ENCODE measurements around the gene GAMT. TPM values are rescaled to one million over a fixed set of nuclear protein-coding genes. Genes with fewer than 3 reads are reported as not detected.

Gene GAMT
- total RNA-seq, 2 donors from 2014 or later = 38.4 to 49.6 TPM

- Histone ChIP-seq H3K9ac (ENCODE audit: extremely low read depth, low read length, poor library complexity, severe bottlenecking) (no peak overlapping the region), H3K36me3 (ENCODE audit: control insufficient read depth, insufficient read depth, low read length) (peaks cover 53% of the 10 kb centered on the region), H3K4me1 (ENCODE audit: control insufficient read depth, insufficient read depth, low read length) (no peaks in the 10 kb centered on the region)
These were observed 28.3 kb downstream of the GAMT start for GRCh38 chr19:1373042-1373533.

GRCh38 chr19:1370579-1371361 lies 30.6 kb downstream of the GAMT start:
- TF ChIP-seq, protein P1, sequence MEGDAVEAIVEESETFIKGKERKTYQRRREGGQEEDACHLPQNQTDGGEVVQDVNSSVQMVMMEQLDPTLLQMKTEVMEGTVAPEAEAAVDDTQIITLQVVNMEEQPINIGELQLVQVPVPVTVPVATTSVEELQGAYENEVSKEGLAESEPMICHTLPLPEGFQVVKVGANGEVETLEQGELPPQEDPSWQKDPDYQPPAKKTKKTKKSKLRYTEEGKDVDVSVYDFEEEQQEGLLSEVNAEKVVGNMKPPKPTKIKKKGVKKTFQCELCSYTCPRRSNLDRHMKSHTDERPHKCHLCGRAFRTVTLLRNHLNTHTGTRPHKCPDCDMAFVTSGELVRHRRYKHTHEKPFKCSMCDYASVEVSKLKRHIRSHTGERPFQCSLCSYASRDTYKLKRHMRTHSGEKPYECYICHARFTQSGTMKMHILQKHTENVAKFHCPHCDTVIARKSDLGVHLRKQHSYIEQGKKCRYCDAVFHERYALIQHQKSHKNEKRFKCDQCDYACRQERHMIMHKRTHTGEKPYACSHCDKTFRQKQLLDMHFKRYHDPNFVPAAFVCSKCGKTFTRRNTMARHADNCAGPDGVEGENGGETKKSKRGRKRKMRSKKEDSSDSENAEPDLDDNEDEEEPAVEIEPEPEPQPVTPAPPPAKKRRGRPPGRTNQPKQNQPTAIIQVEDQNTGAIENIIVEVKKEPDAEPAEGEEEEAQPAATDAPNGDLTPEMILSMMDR (conservative IDR thresholded peaks at IDR 0.05) = no peak
- DNase-seq = no peak
- no peak overlapping the region for H3K9ac ChIP-seq (ENCODE audit: extremely low read depth, low read length, poor library complexity, severe bottlenecking)
- H3K36me3 Mint-ChIP-seq (ENCODE audit: low read depth) = peaks cover 48% of the 10 kb centered on the region
- WGBS, 2 experiments (ENCODE audit: insufficient coverage in 1 of 2, insufficient read length in 1 of 2) = 97 to 98% methylated on average over 48 to 52 of the region's 52 CpGs
- no peaks in the 10 kb centered on the region for H3K9me3 Mint-ChIP-seq
- peaks cover 60% of the 10 kb centered on the region for H3K36me3 ChIP-seq (ENCODE audit: control insufficient read depth, insufficient read depth, low read length)
- H3K4me3 Mint-ChIP-seq = no peak overlapping the region
- no peaks in the 10 kb centered on the region for H3K9me3 ChIP-seq (ENCODE audit: control insufficient read depth, low read length)
- H3K4me3 ChIP-seq (ENCODE audit: low read length) = no peak overlapping the region
- no peaks in the 10 kb centered on the region for H3K27me3 ChIP-seq (ENCODE audit: control insufficient read depth, insufficient read depth, low read length, poor library complexity, severe bottlenecking)
- H3K27me3 Mint-ChIP-seq (ENCODE audit: insufficient read depth) = no peaks in the 10 kb centered on the region
- no peak overlapping the region for H3K27ac Mint-ChIP-seq
- no peaks in the 10 kb centered on the region for H3K4me1 Mint-ChIP-seq
- H3K27ac ChIP-seq (ENCODE audit: low read depth, low read length) = no peak overlapping the region
- no peaks in the 10 kb centered on the region for H3K4me1 ChIP-seq (ENCODE audit: control insufficient read depth, insufficient read depth, low read length)

More at GRCh38 chr19:1373042-1373533, 28.3 kb downstream of the GAMT start:
- no peak overlapping the region for H3K27ac Mint-ChIP-seq
- H3K9me3 Mint-ChIP-seq = no peaks in the 10 kb centered on the region
- H3K4me3 Mint-ChIP-seq = no peak overlapping the region
- H3K4me1 Mint-ChIP-seq = no peaks in the 10 kb centered on the region
- no peak for DNase-seq
- H3K27me3 Mint-ChIP-seq (ENCODE audit: insufficient read depth) = no peaks in the 10 kb centered on the region
- WGBS, 2 experiments (ENCODE audit: insufficient coverage in 1 of 2, insufficient read length in 1 of 2) = 94 to 96% methylated on average over 10 to 20 of the region's 20 CpGs
- no peaks in the 10 kb centered on the region for H3K27me3 ChIP-seq (ENCODE audit: control insufficient read depth, insufficient read depth, low read length, poor library complexity, severe bottlenecking)
- H3K9me3 ChIP-seq (ENCODE audit: control insufficient read depth, low read length) = no peaks in the 10 kb centered on the region
- peaks cover 58% of the 10 kb centered on the region for H3K36me3 Mint-ChIP-seq (ENCODE audit: low read depth)
- TF ChIP-seq, protein P1 (conservative IDR thresholded peaks at IDR 0.05) = no peak
- no peak overlapping the region for H3K4me3 ChIP-seq (ENCODE audit: low read length)
- H3K27ac ChIP-seq (ENCODE audit: low read depth, low read length) = no peak overlapping the region

- Mint-ChIP-seq H3K4me3 (no peak overlapping the region), H3K9me3 (no peaks in the 10 kb centered on the region), H3K4me1 (no peaks in the 10 kb centered on the region), H3K27me3 (ENCODE audit: insufficient read depth) (no peaks in the 10 kb centered on the region), H3K36me3 (ENCODE audit: low read depth) (peaks cover 54% of the 10 kb centered on the region), H3K27ac (no peak overlapping the region)
- Histone ChIP-seq H3K36me3 (ENCODE audit: control insufficient read depth, insufficient read depth, low read length) (peaks cover 70% of the 10 kb centered on the region), H3K4me3 (ENCODE audit: low read length) (no peak overlapping the region), H3K27me3 (ENCODE audit: control insufficient read depth, insufficient read depth, low read length, poor library complexity, severe bottlenecking) (no peaks in the 10 kb centered on the region), H3K4me1 (ENCODE audit: control insufficient read depth, insufficient read depth, low read length) (no peaks in the 10 kb centered on the region), H3K9ac (ENCODE audit: extremely low read depth, low read length, poor library complexity, severe bottlenecking) (no peak overlapping the region), H3K9me3 (ENCODE audit: control insufficient read depth, low read length) (no peaks in the 10 kb centered on the region), H3K27ac (ENCODE audit: low read depth, low read length) (no peak overlapping the region)
- 95 to 99% methylated on average over 15 to 18 of the region's 18 CpGs for WGBS, 2 experiments (ENCODE audit: insufficient coverage in 1 of 2, insufficient read length in 1 of 2)
- DNase-seq = no peak
- TF ChIP-seq, protein P1 (conservative IDR thresholded peaks at IDR 0.05) = no peak
These were observed 32.0 kb downstream of the GAMT start for GRCh38 chr19:1369214-1369805.

Data from endodermal cell (in vitro differentiated cells).